H1 (cell line): ENCODE results near the gene WSCD2. TPM values are rescaled to one million over a fixed set of nuclear protein-coding genes. Genes with fewer than 3 reads are reported as not detected.

Source experiments
- CHD1 ChIP-seq: IDR thresholded peaks from 2 replicates; pipeline ENCODE4 v1.6.1; 2012; ENCODE audit warnings: low read depth, low read length, improper control_type of control experiment
- CREB1 ChIP-seq: IDR thresholded peaks from 2 replicates; pipeline ENCODE4 v1.6.1; 2012; ENCODE audit warnings: inconsistent platforms
- CTBP2 ChIP-seq: IDR thresholded peaks from 2 replicates; pipeline ENCODE4 v1.7.0; 2011; ENCODE audit warnings: borderline replicate concordance, mild to moderate bottlenecking, moderate library complexity, mixed read lengths, low read length; ENCODE audit not compliant: insufficient read depth, insufficient read length
- SIX5 ChIP-seq: IDR thresholded peaks from 2 replicates; pipeline ENCODE4 v1.6.1; 2011; ENCODE audit warnings: mild to moderate bottlenecking, low read depth, low read length
- TBP ChIP-seq: IDR thresholded peaks from 2 replicates; pipeline ENCODE4 v1.6.1; 2011; ENCODE audit warnings: low read depth, low read length, improper control_type of control experiment
- TEAD4 ChIP-seq: IDR thresholded peaks from 2 replicates; pipeline ENCODE4 v1.6.1; 2012; ENCODE audit warnings: low read depth, low read length, inconsistent platforms, mixed read lengths
- USF2 ChIP-seq: IDR thresholded peaks from 2 replicates; pipeline ENCODE4 v1.6.1; 2011; ENCODE audit warnings: low read length, improper control_type of control experiment
- polyA plus RNA-seq, 7 experiments: library from polyadenylated mRNA; depleted of rRNA in 3 of 7; stranded (reverse) in 5 of 7; unstranded in 2 of 7; fragments of >200 nt in 5 of 7; fragments of 200-250 nt in 2 of 7; gene quantifications; 1 replicate in 5 of 7; 2 replicates in 1 of 7; 4 replicates in 1 of 7; pipeline versions ENCODE4 v1.2.1 to v1.2.3, GENCODE V29; 2011 to 2013; ENCODE audit warnings: missing spikeins in 2 of 7, mixed read lengths in 2 of 7
- total RNA-seq: library from RNA; stranded (reverse); fragmentation: NEBNext Ultra II Directional; extraction: Animal tissue kit (Norgen Biotek cat#: 25700); gene quantifications from 2 replicates; pipeline ENCODE4 v1.2.1, GENCODE V29; 2021

The WSCD2 gene
- total and polyA plus RNA-seq, 2 of the 8 experiments (the other 6 are each of a cell fraction or from before 2014, with no cell fraction given) = 1.3 to 2.2 TPM

- no peak for TF ChIP-seq CTBP2
- no peak for TF ChIP-seq CREB1
- no peak for TF ChIP-seq USF2
- no peak for TF ChIP-seq TEAD4
- TF ChIP-seq TBP = no peak
- no peak for TF ChIP-seq CHD1
- TF ChIP-seq SIX5 = no peak
Observed at GRCh38 chr12:108151533-108152169, 22.6 kb downstream of the WSCD2 start (continued).
